HG03159 (cell line): ENCODE measurements around the gene ADAMTS14.
"Not testable (repeated sequence)": the region's sequence is repeated elsewhere in the genome, so short reads cannot be mapped to it uniquely, and the experiment has no call there.

Source experiments
- ATAC-seq: cut with Tn5 transposase; IDR thresholded peaks from one replicate; pipeline ENCODE4 v1.9.1; 2021; ENCODE audit warnings: mild to moderate bottlenecking, moderate library complexity; ENCODE audit not compliant: unreplicated experiment

Gene ADAMTS14

GRCh38 chr10:70763567-70763966 is 91.3 kb downstream of the ADAMTS14 start:
- no peak for ATAC-seq

- ATAC-seq: no peak
Observed at GRCh38 chr10:70765794-70766594, 93.7 kb downstream of the ADAMTS14 start.

GRCh38 chr10:70768026-70768685 is 95.8 kb downstream of the ADAMTS14 start:
- ATAC-seq: not testable (repeated sequence)

- ATAC-seq: no peak
Observed at GRCh38 chr10:70769121-70769520, 96.8 kb downstream of the ADAMTS14 start.

- no peak for ATAC-seq
Observed at GRCh38 chr10:70770001-70770400, 97.7 kb downstream of the ADAMTS14 start.

GRCh38 chr10:70770516-70770915 is 98.2 kb downstream of the ADAMTS14 start:
- ATAC-seq: not testable (repeated sequence)

- ATAC-seq: no peak
Observed at GRCh38 chr10:70771311-70772194, 99.2 kb downstream of the ADAMTS14 start.

- no peak for ATAC-seq
Observed at GRCh38 chr10:70772627-70773026, 100.3 kb downstream of the ADAMTS14 start.

GRCh38 chr10:70773461-70773860 is 101.2 kb downstream of the ADAMTS14 start:
- no peak for ATAC-seq

GRCh38 chr10:70773965-70774809 is 101.9 kb downstream of the ADAMTS14 start:
- ATAC-seq: no peak

- no peak for ATAC-seq
Observed at GRCh38 chr10:70774810-70775678, 102.7 kb downstream of the ADAMTS14 start.

GRCh38 chr10:70775679-70776454 is 103.6 kb downstream of the ADAMTS14 start:
- ATAC-seq: no peak

- ATAC-seq: no peak
Observed at GRCh38 chr10:70776455-70777005, 104.2 kb downstream of the ADAMTS14 start.

GRCh38 chr10:70777063-70777875 is 105.0 kb downstream of the ADAMTS14 start:
- ATAC-seq: no peak

GRCh38 chr10:70778267-70778924 is 106.1 kb downstream of the ADAMTS14 start:
- no peak for ATAC-seq

GRCh38 chr10:70779088-70779487 is 106.8 kb downstream of the ADAMTS14 start:
- no peak for ATAC-seq
